HG03469 (cell line): ENCODE data around the gene PPY.
"Not testable (repeated sequence)": the region's sequence is repeated elsewhere in the genome, so short reads cannot be mapped to it uniquely, and the experiment has no call there.

Experiments used
- ATAC-seq: cut with Tn5 transposase; IDR thresholded peaks from one replicate; pipeline ENCODE4 v1.9.1; 2021; ENCODE audit warnings: mild to moderate bottlenecking, moderate library complexity, moderate number of reproducible peaks; ENCODE audit not compliant: unreplicated experiment

Gene PPY

GRCh38 chr17:43942051-43942685 is at the start of gene PPY:
Gene PPY (minus strand): TSS chr17:43942476. CDS start chr17:43941654, 822 bp downstream.
- no peak for ATAC-seq

GRCh38 chr17:43988301-43988700 is 46.0 kb upstream of the PPY start:
- no peak for ATAC-seq

GRCh38 chr17:43987131-43988021 is 45.1 kb upstream of the PPY start:
- no peak for ATAC-seq

GRCh38 chr17:43986225-43986981 is 44.1 kb upstream of the PPY start:
- ATAC-seq, result no peak

GRCh38 chr17:43984521-43984920 is 42.2 kb upstream of the PPY start:
- ATAC-seq, result no peak

GRCh38 chr17:43983515-43984411 is 41.5 kb upstream of the PPY start:
- ATAC-seq, result no peak

GRCh38 chr17:43983196-43983514 is 40.9 kb upstream of the PPY start:
- no peak for ATAC-seq

- no peak for ATAC-seq
These were observed 39.9 kb upstream of the PPY start for GRCh38 chr17:43982171-43982570.

GRCh38 chr17:43979671-43980070 is 37.4 kb upstream of the PPY start:
- no peak for ATAC-seq

- ATAC-seq, result no peak
These were observed 36.7 kb upstream of the PPY start for GRCh38 chr17:43979011-43979410.

GRCh38 chr17:43978078-43978477 is 35.8 kb upstream of the PPY start:
- ATAC-seq, result no peak

- no peak for ATAC-seq
These were observed 34.9 kb upstream of the PPY start for GRCh38 chr17:43976963-43977837.

GRCh38 chr17:43975898-43976297 is 33.6 kb upstream of the PPY start:
- no peak for ATAC-seq

GRCh38 chr17:43974382-43975266 is 32.3 kb upstream of the PPY start:
- no peak for ATAC-seq

GRCh38 chr17:43972444-43973212 is 30.4 kb upstream of the PPY start:
- not testable (repeated sequence) for ATAC-seq

- ATAC-seq, result not testable (repeated sequence)
These were observed 29.2 kb upstream of the PPY start for GRCh38 chr17:43971436-43971835.

- no peak for ATAC-seq
These were observed 28.1 kb upstream of the PPY start for GRCh38 chr17:43970366-43970765.
